HEK293T (cell line): ENCODE results near the gene APC2.

Experiments used
- ARNT ChIP-seq: fragments of 450-650 bp; IDR thresholded peaks from 2 replicates; pipeline ENCODE4 v1.6.1; 2017; ENCODE audit warnings: mild to moderate bottlenecking
- FOXA1 ChIP-seq: fragments of 450-650 bp; IDR thresholded peaks from 2 replicates; pipeline ENCODE4 v1.6.1; 2016; ENCODE audit warnings: mild to moderate bottlenecking
- HDGF ChIP-seq: fragments of 450-650 bp; IDR thresholded peaks from 2 replicates; pipeline ENCODE4 v1.6.1; 2017; ENCODE audit warnings: antibody characterized with exemption, borderline replicate concordance
- PKNOX1 ChIP-seq: fragments of 450-650 bp; IDR thresholded peaks from 2 replicates; pipeline ENCODE4 v1.6.1; 2016
- ZNF384 ChIP-seq: fragments of 450-650 bp; IDR thresholded peaks from 2 replicates; pipeline ENCODE4 v1.6.1; 2016

- no peak for TF ChIP-seq ZNF384
- no peak for TF ChIP-seq ARNT
- no peak for TF ChIP-seq HDGF
- TF ChIP-seq FOXA1: no peak
- TF ChIP-seq PKNOX1: no peak
Measured at GRCh38 chr19:1418951-1419738, 30.8 kb upstream of the APC2 start.
